ENCODE results near the gene KITLG. TPM values are rescaled to one million over a fixed set of nuclear protein-coding genes. Genes with fewer than 3 reads are reported as not detected.
"Not testable (repeated sequence)": the region's sequence is repeated elsewhere in the genome, so short reads cannot be mapped to it uniquely, and the experiment has no call there.

The KITLG gene
- total and polyA plus RNA-seq, 2 of the 8 experiments (the other 6 are each of a cell fraction or from before 2014, with no cell fraction given): 1.3 to 7.8 TPM

- TF ChIP-seq EP300 (IDR thresholded peaks at IDR 0.05; ENCODE audit: borderline replicate concordance in 1 of 2, low read depth in 2 of 2, low read length in 2 of 2) (no peak), EGR1 (IDR thresholded peaks at IDR 0.05; ENCODE audit: borderline replicate concordance, low read depth, low read length) (no peak), ZNF274 (IDR thresholded peaks at IDR 0.05; ENCODE audit: borderline replicate concordance, extremely low read depth, low read length) (no peak)
Measured at GRCh38 chr12:88468581-88468980, 111.7 kb downstream of the KITLG start (continued).

DNA sequence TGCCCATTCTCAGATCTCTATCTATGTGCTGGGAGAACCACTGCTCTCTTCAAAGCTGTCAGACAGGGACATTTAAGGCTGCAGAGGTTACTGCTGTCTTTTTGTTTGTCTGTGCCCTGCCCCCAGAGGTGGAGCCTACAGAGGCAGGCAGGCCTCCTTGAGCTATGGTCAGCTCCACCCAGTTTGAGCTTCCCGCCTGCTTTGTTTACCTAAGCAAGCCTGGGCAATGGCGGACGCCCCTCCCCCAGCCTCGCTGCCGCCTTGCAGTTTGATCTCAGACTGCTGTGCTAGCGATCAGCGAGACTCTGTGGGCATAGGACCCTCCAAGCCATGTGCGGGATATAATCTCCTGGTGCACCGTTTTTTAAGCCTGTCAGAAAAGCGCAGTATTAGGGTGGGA lies 113.6 kb downstream of the KITLG start:
- H3K4me2 ChIP-seq (ENCODE audit: insufficient read depth in 1 of 2, low read depth in 2 of 2, low read length in 2 of 2); H3K27me3 ChIP-seq (replicated peaks in 1 of 4; ENCODE audit: control insufficient read depth in 3 of 4, extremely low read depth in 1 of 4, insufficient read depth in 3 of 4, low read length in 3 of 4); H4K20me1 ChIP-seq (replicated peaks in 1 of 2; ENCODE audit: control insufficient read depth in 1 of 2, insufficient read depth in 2 of 2, low read length in 2 of 2); H3K4me3 ChIP-seq (ENCODE audit: extremely low read depth in 1 of 4, insufficient read depth in 2 of 4, low read depth in 3 of 4, low read length in 4 of 4); H3K9ac ChIP-seq (replicated peaks in 1 of 4; ENCODE audit: extremely low read depth in 1 of 4, low read depth in 3 of 4, low read length in 3 of 4); H3K56ac ChIP-seq (replicated peaks; ENCODE audit: insufficient read length, low read depth, low read length); H3K4me1 ChIP-seq (replicated peaks in 1 of 4; ENCODE audit: control insufficient read depth in 3 of 4, insufficient read depth in 4 of 4, low read length in 3 of 4); H3K27ac ChIP-seq (ENCODE audit: low read depth, low read length); H3K79me1 ChIP-seq (ENCODE audit: low read depth, low read length); H2AK5ac ChIP-seq (ENCODE audit: low read depth, low read length); H3K18ac ChIP-seq (ENCODE audit: extremely low read depth, low read length); H3K23ac ChIP-seq (ENCODE audit: insufficient read length); DNase-seq (ENCODE audit: low read depth in 1 of 2, low spot score in 2 of 2); H4K5ac ChIP-seq (ENCODE audit: insufficient read length, low read depth, low read length); H2AFZ ChIP-seq (ENCODE audit: low read length); H2BK12ac ChIP-seq (ENCODE audit: low read depth, low read length); CTCF ChIA-PET (ENCODE audit: partially characterized antibody); H4K8ac ChIP-seq (ENCODE audit: extremely low read depth, insufficient read depth, low read length); FAIRE-seq; H4K91ac ChIP-seq (replicated peaks; ENCODE audit: insufficient read length, low read length); H3K23me2 ChIP-seq (ENCODE audit: low read depth, low read length); H3K4ac ChIP-seq (replicated peaks; ENCODE audit: insufficient read length, low read depth, low read length); H3K36me3 ChIP-seq (ENCODE audit: control insufficient read depth in 2 of 4, insufficient read depth in 4 of 4, low read length in 3 of 4); POLR2A ChIA-PET (ENCODE audit: partially characterized antibody); H3K14ac ChIP-seq (ENCODE audit: insufficient read length); H2BK120ac ChIP-seq (replicated peaks; ENCODE audit: low read depth, low read length); H2BK5ac ChIP-seq (ENCODE audit: low read depth, low read length); H3K79me2 ChIP-seq (ENCODE audit: control insufficient read depth in 1 of 2, insufficient read depth in 2 of 2, low read length in 2 of 2); H2BK20ac ChIP-seq (ENCODE audit: low read length); H2BK15ac ChIP-seq (ENCODE audit: low read length): not testable (repeated sequence)
- 95% methylated on average over 8 of the region's 10 CpGs; no CpG with 5 or more reads in 1 of the 2 experiments for WGBS, 2 experiments (ENCODE audit: extremely low coverage in 1 of 2, insufficient coverage in 1 of 2, insufficient read length in 1 of 2, insufficient replicate concordance in 2 of 2, low coverage in 1 of 2, low lambda C conversion rate in 2 of 2, missing lambda C conversion rate in 1 of 2)
- H3K9me3 ChIP-seq (ENCODE audit: insufficient read depth in 2 of 2, low read depth in 1 of 2, low read length in 1 of 2): peaks cover 10 to 18% of the 10 kb centered on the region in 2 experiments
